PC-3 (cell line): ENCODE measurements around the gene RACK1.

ENCODE experiments used
- CTCF ChIP-seq: fragments of 300-600 bp; sonication (generic); conservative IDR thresholded peaks from 2 replicates; pipeline ENCODE4 v1.5.1; 2017; ENCODE audit warnings: antibody characterized with exemption, low read depth, mild to moderate bottlenecking, low read length
- EZH2 ChIP-seq: fragments of 300-600 bp; sonication (generic); IDR thresholded peaks from one replicate; pipeline ENCODE4 v1.6.1; 2017; ENCODE audit warnings: antibody characterized with exemption, mild to moderate bottlenecking, low read length; ENCODE audit not compliant: unreplicated experiment
- EZH2phosphoT487 ChIP-seq: fragments of 300-600 bp; sonication (generic); IDR thresholded peaks from 2 replicates; pipeline ENCODE4 v1.6.1; 2018; ENCODE audit warnings: mild to moderate bottlenecking, antibody characterized with exemption, low read length, borderline replicate concordance

- no peak for TF ChIP-seq CTCF
- no peak for TF ChIP-seq EZH2
- TF ChIP-seq EZH2phosphoT487: no peak
Observed at GRCh38 chr5:181200816-181201215, 42.9 kb downstream of the RACK1 start.
